Urinary bladder (tissue), 4 donors: ENCODE results near the gene DDX11. TPM values are rescaled to one million over a fixed set of nuclear protein-coding genes. Genes with fewer than 3 reads are reported as not detected.
"Not testable (repeated sequence)": the region's sequence is repeated elsewhere in the genome, so short reads cannot be mapped to it uniquely, and the experiment has no call there.

Source experiments
- DNase-seq: peaks from one replicate; pipeline ENCODE4 v3.0.0-alpha.2; 2015; ENCODE audit errors: extremely low spot score
- H3K27ac ChIP-seq: one replicate; pipeline ENCODE4 v1.5.1; 2013; ENCODE audit warnings: low read depth, mild to moderate bottlenecking, moderate library complexity
- H3K36me3 ChIP-seq: one replicate; pipeline ENCODE4 v1.6.1; 2013; ENCODE audit warnings: mild to moderate bottlenecking, moderate library complexity; ENCODE audit not compliant: insufficient read depth
- H3K4me1 ChIP-seq: one replicate; pipeline ENCODE4 v1.6.1; 2013; ENCODE audit warnings: mild to moderate bottlenecking, moderate library complexity; ENCODE audit not compliant: insufficient read depth
- H3K4me3 ChIP-seq: one replicate; pipeline ENCODE4 v1.5.1; 2013; ENCODE audit warnings: low read depth, low read length
- WGBS: extraction: QIAGEN DNeasy Blood & Tissue Kit; methylation state at CpG from one replicate; pipeline ENCODE4 v1.1.7; 2013; 5-methylcytosine and 5-hydroxymethylcytosine counted together
- polyA plus RNA-seq: library from polyadenylated mRNA; stranded (reverse); fragments of 200-250 nt; gene quantifications from one replicate; pipeline ENCODE4 v1.2.3, GENCODE V29; 2013
- total RNA-seq: library from RNA; depleted of rRNA; stranded (reverse); fragments of >200 nt; gene quantifications from one replicate; pipeline ENCODE4 v1.2.3, GENCODE V29; 2014
- donor health status: healthy with polysubstance abuse.
- donor health status: healthy.

DDX11 gene
- total RNA-seq (29.9 TPM), polyA plus RNA-seq (13.3 TPM)

DNA sequence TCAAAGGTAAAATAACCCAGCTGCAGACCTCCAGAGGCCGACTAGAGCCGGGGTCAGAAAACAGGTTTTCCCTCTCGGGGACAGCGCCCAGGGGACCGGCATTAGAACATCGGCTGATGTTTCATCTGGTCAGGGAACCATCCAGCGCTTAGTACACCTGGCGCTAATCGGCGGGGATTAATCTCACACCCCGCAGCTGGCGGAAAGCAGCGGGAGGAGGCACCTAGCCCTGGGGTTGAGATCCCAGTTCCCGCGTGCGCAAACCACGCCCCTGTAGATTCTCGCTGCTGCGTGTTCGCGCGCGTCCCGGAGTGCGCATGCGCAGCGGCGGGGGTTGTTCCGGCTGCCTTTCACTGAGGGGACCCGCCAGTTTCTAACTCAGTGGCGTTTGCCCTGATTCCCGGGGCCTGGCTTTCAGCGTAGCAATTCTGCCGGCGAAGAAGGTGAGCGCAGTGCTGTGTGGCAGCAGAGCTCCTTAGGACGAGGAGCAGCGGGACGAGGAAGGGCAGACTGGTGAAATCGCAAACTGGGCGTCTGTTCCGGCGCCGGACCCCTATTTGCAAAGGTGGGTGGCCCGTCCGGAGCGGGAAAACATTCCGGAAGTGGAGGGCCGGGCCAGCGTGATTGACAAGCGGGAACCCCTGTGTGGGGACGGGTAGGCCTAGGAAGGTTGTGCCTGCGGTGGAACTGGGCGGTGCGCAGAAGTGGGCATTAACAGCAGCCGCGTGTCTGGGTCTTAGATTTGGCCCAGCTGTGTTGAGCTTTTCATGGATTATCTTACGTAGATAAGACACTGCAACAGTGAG, at the start of gene DDX11:
Gene DDX11, plus strand, starts transcription at position 334 of the 806 bp plus-strand sequence. CDS start 4,534 bp downstream, outside the sequence.
- H3K27ac ChIP-seq, result peak within 1 kb of the TSS; percentile 71
- peak; percentile 83 for DNase-seq
- not testable (repeated sequence) for H3K4me1 ChIP-seq, H3K36me3 ChIP-seq
- under 1% methylated on average over 58 of the region's 58 CpGs for WGBS
- H3K4me3 ChIP-seq, result peak within 1 kb of the TSS; percentile 39

DNA sequence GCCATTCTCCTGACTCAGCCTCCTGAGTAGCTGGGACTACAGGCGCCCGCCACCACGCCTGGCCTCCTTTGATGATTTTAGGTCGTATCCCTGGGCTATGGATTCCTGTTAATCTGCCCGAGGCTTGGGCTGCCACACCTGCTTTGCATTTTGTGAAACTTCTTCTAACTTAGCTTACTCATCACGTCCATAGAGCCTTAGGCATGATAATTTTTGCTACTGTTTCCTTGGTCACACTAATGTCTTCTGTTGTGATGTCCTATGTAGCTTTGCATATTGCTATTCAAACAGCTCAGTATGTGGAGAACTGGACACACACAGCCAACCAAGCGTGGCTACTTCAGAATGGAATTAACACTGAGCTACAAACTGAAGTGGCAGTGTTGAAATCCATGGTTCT, 47.5 kb upstream of the DDX11 start:
- no peaks in the 10 kb centered on the region for H3K4me1 ChIP-seq
- no peak overlapping the region for H3K27ac ChIP-seq
- H3K36me3 ChIP-seq, result no peaks in the 10 kb centered on the region
- no peak for DNase-seq
- H3K4me3 ChIP-seq, result no peak overlapping the region
- 93% methylated on average over 7 of the region's 7 CpGs for WGBS

DNA sequence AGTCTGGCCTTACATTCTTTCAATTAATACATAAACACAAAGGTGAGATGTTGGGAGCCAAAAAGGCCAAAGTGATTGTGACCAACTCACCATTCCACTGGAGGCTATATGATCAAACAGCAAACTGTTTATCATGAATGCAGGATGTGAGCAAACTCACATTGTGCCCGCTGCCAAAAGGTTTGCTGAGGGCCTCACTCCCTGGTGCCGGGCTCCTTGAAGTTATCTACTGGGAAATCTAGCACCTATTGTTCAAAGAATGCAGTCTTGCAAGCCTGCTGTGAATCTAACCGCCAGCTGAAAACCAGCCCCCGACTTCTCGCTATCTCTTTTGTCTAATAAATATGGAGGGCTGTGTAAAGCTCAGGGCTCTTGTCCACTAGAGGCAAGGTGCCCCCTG, 46.7 kb upstream of the DDX11 start:
- not testable (repeated sequence) for H3K27ac ChIP-seq, H3K4me3 ChIP-seq, H3K36me3 ChIP-seq, DNase-seq, H3K4me1 ChIP-seq
- 86% methylated on average over 5 of the region's 5 CpGs for WGBS

DNA sequence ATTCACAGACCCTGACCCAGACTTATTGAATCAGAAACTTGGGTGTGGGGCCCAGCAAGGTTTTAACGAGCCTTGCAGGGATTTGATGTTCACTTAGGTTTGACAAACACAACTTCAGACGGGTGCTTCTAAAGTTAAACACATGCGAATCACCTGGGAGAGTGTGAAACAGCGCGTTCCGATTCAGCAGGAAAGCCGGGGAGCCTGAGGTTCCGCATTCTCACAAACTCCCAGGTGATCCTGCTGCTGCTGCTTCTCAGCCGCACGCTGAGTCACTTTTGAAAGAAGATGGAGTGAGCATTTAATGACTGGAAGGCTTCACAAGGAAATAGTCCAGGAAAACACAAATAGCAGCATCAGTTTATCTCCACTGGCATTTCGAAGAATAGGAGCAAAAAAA, 44.2 kb upstream of the DDX11 start:
- H3K4me1 ChIP-seq, result no peaks in the 10 kb centered on the region
- no peak overlapping the region for H3K27ac ChIP-seq
- H3K36me3 ChIP-seq, result no peaks in the 10 kb centered on the region
- H3K4me3 ChIP-seq, result no peak overlapping the region
- 78% methylated on average over 11 of the region's 11 CpGs for WGBS
- no peak for DNase-seq

DNA sequence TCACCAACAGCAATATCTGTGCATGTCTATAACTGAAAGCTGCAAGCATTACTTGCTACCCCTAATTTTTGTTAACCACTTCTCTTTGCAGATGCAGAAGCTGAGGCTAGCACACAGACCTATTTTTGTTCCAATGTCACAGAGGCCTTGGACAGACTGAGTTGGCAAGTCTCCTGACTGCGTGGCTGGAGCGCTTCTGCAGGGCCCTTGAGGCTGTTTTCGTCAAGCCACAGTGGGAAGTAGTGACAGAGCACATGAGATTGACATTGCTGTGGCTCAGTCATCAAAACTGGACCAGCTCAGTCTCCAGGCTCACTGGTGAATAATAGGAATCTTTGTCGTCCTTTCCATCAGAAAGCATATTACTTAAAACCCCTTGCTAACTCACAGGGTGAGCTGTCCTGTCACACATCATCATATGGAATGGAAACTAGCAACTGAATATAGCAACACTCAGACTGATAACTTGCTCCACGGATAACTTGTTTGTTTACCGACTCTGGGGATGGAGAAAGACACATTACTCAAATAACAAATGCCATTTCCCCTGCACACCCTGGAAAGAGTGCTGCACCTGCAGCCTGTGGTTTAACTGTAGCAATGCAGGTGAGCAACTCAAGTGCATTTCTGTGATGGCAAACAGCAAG, 43.6 kb upstream of the DDX11 start:
- no peak overlapping the region for H3K27ac ChIP-seq
- DNase-seq, result no peak
- no peak overlapping the region for H3K4me3 ChIP-seq
- 68% methylated on average over 6 of the region's 6 CpGs for WGBS
- no peaks in the 10 kb centered on the region for H3K4me1 ChIP-seq
- H3K36me3 ChIP-seq, result no peaks in the 10 kb centered on the region

DNA sequence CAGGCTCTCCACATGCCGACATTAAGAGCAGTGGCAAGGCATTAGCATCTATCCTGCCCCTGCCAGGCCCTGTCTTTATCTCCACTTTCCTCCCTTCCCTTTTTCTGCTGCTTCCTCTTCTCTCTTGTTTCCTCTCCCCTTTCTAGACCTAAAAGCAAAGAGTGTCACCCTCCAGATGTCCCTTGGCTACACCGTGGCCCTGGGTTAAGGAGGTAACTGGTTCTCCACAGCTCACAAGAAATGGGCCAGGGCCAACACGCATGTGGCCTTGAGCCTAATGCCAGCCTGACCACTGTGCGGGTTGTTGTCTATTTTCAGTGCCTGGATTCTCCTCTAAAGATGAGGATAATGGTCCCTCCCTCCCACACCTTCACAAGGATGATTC, 41.7 kb upstream of the DDX11 start:
- Histone ChIP-seq H3K4me1 (peaks cover 3% of the 10 kb centered on the region), H3K4me3 (no peak overlapping the region), H3K36me3 (no peaks in the 10 kb centered on the region), H3K27ac (no peak overlapping the region)
- WGBS, result 84% methylated on average over 4 of the region's 4 CpGs
- no peak for DNase-seq

DNA sequence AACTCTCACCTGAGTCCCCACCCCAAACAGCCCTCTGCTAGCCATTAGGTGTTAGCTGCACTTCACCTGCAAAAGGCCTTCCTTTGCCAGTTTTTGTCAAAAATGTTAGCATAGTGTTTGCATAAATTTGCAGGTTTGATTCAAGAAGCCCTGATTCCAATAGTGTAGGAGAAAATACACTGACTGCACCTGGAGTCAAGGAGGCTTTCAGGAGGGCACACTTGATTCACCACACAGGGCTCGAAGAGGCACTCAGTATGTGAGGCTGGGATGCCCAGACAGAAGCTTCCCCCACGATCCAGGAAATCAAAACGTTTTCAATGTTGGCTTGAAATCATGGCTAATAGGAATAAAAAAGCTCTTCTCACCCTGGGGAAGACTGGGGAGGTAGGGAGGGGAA, 40.5 kb upstream of the DDX11 start:
- Histone ChIP-seq H3K27ac (no peak overlapping the region), H3K36me3 (no peaks in the 10 kb centered on the region), H3K4me1 (peaks cover 3% of the 10 kb centered on the region), H3K4me3 (no peak overlapping the region)
- no peak for DNase-seq
- 70% methylated on average over 3 of the region's 3 CpGs for WGBS

DNA sequence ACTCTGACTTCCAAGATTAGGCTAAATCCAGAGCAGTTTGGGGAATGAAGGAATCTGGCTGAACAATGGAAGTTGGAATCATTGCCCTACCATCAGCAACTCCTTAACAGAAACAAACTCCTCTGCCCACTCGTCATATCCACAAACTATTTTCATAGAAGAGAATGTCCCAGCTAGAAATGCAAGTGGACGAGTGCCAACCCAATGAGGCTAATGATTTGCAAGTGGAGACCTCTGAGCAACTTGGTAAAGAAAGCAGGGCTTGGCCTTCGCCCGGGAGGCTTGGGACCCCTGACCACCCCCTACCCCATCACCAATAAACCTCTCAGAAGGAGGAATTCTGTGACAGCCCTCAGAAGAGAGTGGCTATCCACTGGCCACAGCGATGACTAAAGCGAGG, 40.0 kb upstream of the DDX11 start:
- Histone ChIP-seq H3K4me3 (no peak overlapping the region), H3K4me1 (peaks cover 3% of the 10 kb centered on the region), H3K36me3 (no peaks in the 10 kb centered on the region), H3K27ac (no peak overlapping the region)
- 89% methylated on average over 6 of the region's 6 CpGs for WGBS
- DNase-seq, result no peak

DNA sequence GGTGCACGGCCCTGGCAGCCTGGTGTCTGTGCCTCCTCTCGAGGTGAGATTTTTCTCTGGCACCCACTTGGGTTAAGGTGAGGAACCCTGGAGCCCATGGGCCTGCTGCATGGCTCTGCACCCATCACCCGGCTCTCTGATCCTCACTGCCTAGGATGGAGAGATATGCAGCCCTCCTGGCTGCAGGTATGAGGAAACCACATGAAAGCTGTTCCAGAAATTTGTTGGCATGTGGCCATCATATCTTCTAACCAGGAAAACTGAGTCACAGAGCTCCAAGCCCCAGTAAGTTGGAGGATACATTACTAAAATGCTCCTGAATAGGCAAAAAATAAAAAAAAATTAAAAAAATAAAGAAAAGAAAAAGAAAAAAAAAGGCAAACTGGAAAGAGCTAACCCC, 39.3 kb upstream of the DDX11 start:
- no peak overlapping the region for H3K27ac ChIP-seq
- peaks cover 3% of the 10 kb centered on the region for H3K4me1 ChIP-seq
- H3K4me3 ChIP-seq, result no peak overlapping the region
- 87% methylated on average over 3 of the region's 3 CpGs for WGBS
- no peaks in the 10 kb centered on the region for H3K36me3 ChIP-seq
- DNase-seq, result no peak

DNA sequence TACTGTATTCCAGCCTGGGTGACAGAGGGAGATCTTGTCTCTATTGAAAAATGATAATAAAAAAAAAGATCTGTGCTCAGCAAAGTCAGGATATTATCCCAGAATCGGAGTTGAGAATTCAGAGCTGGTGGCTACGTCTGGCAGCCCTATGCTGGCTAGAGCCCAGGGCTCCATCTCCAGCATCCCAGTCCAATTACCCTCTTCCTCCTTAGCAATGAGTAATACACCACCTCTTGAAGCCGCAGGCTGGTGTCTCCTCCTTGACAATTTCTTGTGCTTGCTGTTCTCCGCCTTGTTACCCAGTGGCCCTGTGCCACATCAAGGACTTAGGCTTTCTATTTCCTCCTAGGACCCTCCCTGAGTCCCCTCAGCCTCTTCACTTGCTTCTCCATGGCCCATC, 38.4 kb upstream of the DDX11 start:
- peaks cover 3% of the 10 kb centered on the region for H3K4me1 ChIP-seq
- no peak overlapping the region for H3K4me3 ChIP-seq
- WGBS, result 72% methylated on average over 4 of the region's 4 CpGs
- no peaks in the 10 kb centered on the region for H3K36me3 ChIP-seq
- no peak for DNase-seq
- no peak overlapping the region for H3K27ac ChIP-seq

DNA sequence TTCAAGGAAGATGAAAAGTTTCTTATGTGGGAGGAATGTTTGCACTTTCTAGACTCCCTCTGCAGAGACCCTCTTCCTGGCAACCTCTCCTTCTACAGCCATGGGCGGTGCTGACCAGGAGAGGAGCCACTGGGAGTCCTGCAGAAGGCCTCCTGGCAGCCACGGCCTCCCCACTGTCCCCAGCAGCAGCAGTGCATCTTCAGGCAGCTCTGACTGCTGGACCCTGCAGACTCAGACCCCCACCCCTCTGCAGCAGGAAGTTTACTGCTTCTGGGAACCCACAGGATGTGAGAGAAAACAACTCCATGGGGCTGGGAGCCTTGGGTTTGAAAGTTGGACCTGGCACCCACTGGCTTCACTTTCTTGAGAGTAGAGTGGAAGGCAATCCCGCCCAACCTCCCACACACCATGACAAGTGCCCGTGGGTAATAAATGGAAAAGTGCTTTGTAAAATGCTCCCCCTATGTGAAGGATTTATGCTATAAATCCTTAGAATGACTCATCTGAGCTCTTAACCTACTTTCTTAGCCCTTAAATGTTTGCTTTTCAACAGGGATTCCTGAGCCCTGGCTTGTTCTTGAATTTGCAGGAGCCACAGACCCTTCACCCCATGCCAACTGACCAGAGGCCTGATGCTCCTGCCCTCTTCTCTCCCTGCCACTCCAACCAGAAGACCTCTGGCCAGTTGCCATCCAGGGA, 37.5 kb upstream of the DDX11 start:
- Histone ChIP-seq H3K27ac (no peak overlapping the region), H3K4me1 (peaks cover 3% of the 10 kb centered on the region), H3K4me3 (no peak overlapping the region), H3K36me3 (no peaks in the 10 kb centered on the region)
- 59% methylated on average over 4 of the region's 4 CpGs for WGBS
- DNase-seq, result no peak

DNA sequence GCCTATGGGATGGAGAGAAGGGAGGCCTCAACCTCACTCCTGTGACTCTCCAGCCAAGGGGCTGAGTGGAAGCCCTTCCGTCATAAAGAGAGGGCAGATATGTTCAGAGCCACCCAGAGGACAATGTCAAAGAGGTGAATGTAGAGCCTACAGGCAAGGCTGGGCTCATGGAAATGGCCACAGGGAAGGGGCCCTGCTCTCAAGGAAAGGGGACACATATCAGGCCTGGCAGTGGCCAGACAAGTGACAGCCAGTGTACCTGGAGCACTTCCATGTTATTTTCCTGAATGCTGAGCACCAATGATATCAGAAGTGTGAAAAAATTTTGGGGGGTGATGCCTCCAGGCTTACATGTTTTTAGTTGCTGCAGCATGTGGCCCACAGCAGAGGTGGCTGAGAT, 36.6 kb upstream of the DDX11 start:
- no peak overlapping the region for H3K27ac ChIP-seq
- no peaks in the 10 kb centered on the region for H3K36me3 ChIP-seq
- 98% methylated on average over 1 of the region's 1 CpG for WGBS
- no peak overlapping the region for H3K4me3 ChIP-seq
- no peak for DNase-seq
- H3K4me1 ChIP-seq, result peaks cover 3% of the 10 kb centered on the region

DNA sequence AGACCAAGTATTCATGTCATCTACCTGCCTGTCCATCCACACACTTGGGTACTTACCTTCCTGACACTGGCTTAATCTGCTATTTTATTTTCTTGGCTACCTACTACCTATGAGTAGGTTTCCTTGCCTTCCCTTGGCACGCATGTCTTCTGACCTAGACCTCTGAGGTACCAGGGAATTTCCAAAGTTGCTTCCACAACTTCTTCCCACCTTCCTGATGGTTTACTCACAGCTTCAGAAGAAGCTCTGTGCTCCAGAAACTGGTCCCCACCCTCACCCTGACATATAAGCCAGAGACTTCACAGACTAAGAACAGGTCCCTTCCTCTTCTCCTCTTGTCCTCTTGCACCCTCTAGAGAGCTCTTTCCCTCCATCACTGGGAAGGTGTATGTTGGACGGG, 35.7 kb upstream of the DDX11 start:
- WGBS, result 97% methylated on average over 2 of the region's 2 CpGs
- Histone ChIP-seq H3K27ac (no peak overlapping the region), H3K36me3 (no peaks in the 10 kb centered on the region), H3K4me1 (peaks cover 3% of the 10 kb centered on the region), H3K4me3 (no peak overlapping the region)
- DNase-seq, result no peak

DNA sequence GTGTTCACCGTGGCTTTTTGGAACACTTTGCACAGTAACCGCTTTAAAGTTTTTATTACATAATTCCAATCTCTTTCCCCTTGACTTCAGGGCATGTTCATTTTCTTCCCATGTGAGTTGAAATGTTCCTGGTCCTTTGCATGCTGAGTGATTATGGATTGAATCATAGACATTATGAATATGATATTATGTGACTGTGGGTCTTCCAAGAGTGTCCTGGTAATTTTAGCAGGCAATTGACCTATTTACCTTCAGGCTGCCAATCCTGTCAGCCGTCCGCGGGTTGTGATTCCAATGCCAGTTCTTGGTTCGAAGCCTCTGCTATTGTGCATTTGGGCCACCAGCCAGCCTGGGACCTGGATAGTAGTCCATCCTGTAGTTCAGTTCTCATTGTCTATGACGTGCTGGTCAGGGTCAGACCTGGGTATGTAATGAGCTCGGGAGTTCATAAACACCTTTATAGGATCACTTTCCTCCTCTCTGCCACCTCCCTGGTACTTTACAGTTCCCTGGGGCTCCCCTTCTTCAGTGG, 32.6 kb upstream of the DDX11 start:
- H3K27ac ChIP-seq, result no peak overlapping the region
- no peak overlapping the region for H3K4me3 ChIP-seq
- H3K4me1 ChIP-seq, result peaks cover 1% of the 10 kb centered on the region
- DNase-seq, result no peak
- H3K36me3 ChIP-seq, result no peaks in the 10 kb centered on the region
- 89% methylated on average over 8 of the region's 8 CpGs for WGBS
